ENCODE measurements around the gene GLT6D1. TPM values are rescaled to one million over a fixed set of nuclear protein-coding genes. Genes with fewer than 3 reads are reported as not detected.

Gene GLT6D1
- total RNA-seq, 1 experiment from 2014 or later, result not detected

GRCh38 chr9:135608294-135608998 lies 30.9 kb downstream of the GLT6D1 start:
- H3K27ac ChIP-seq, result no peak overlapping the region
- no peaks in the 10 kb centered on the region for H3K36me3 ChIP-seq (ENCODE audit: low read depth)
- H3K9me2 ChIP-seq (ENCODE audit: insufficient read depth), result no peaks in the 10 kb centered on the region
- ChIA-PET CTCF (no interaction called here), POLR2A (ENCODE audit: unreplicated experiment) (no interaction called here)
- no peak for DNase-seq
- intact Hi-C loops (cut with micrococcal nuclease; ENCODE audit: unreplicated experiment), result no loop called here
- H3K27me3 ChIP-seq (ENCODE audit: insufficient read depth, low read depth), result peaks cover 58% of the 10 kb centered on the region
- no peaks in the 10 kb centered on the region for H3K79me2 ChIP-seq (ENCODE audit: low read depth)
- H3K9me3 ChIP-seq (ENCODE audit: insufficient read depth, low read depth), result no peaks in the 10 kb centered on the region
- BruUV-seq (replicated peaks), result no TSS peak
- H2AFZ ChIP-seq, result no peak overlapping the region
- no peak for TF ChIP-seq EZH2 (IDR thresholded peaks at IDR 0.05; ENCODE audit: low read depth)
- no peaks in the 10 kb centered on the region for H3K4me1 ChIP-seq (replicated peaks; ENCODE audit: insufficient read depth)
- H4K20me1 ChIP-seq (ENCODE audit: insufficient read depth), result no peaks in the 10 kb centered on the region
- H3K4me2 ChIP-seq, result no peak overlapping the region
- H3K4me3 ChIP-seq, result no peak overlapping the region
- H3F3A ChIP-seq (ENCODE audit: insufficient read depth, low read depth), result no peaks in the 10 kb centered on the region

GRCh38 chr9:135607401-135608293 lies 31.7 kb downstream of the GLT6D1 start:
- Histone ChIP-seq H3K27ac (no peak overlapping the region), H3K4me1 (replicated peaks; ENCODE audit: insufficient read depth) (no peaks in the 10 kb centered on the region), H3F3A (ENCODE audit: insufficient read depth, low read depth) (no peaks in the 10 kb centered on the region), H2AFZ (no peak overlapping the region), H4K20me1 (ENCODE audit: insufficient read depth) (no peaks in the 10 kb centered on the region), H3K36me3 (ENCODE audit: low read depth) (no peaks in the 10 kb centered on the region), H3K9me2 (ENCODE audit: insufficient read depth) (no peaks in the 10 kb centered on the region), H3K27me3 (ENCODE audit: insufficient read depth, low read depth) (peaks cover 50% of the 10 kb centered on the region), H3K4me2 (no peak overlapping the region), H3K79me2 (ENCODE audit: low read depth) (no peaks in the 10 kb centered on the region), H3K9me3 (ENCODE audit: insufficient read depth, low read depth) (no peaks in the 10 kb centered on the region), H3K4me3 (no peak overlapping the region)
- ChIA-PET CTCF (no interaction called here), POLR2A (ENCODE audit: unreplicated experiment) (no interaction called here)
- no peak for DNase-seq
- TF ChIP-seq CTCF (conservative IDR thresholded peaks at IDR 0.05), result no peak
- BruUV-seq (replicated peaks), result no TSS peak
- intact Hi-C loops (cut with micrococcal nuclease; ENCODE audit: unreplicated experiment), result no loop called here

GRCh38 chr9:135606885-135607259 lies 32.5 kb downstream of the GLT6D1 start:
- H2AFZ ChIP-seq, result no peak overlapping the region
- H4K20me1 ChIP-seq (ENCODE audit: insufficient read depth), result no peaks in the 10 kb centered on the region
- H3K36me3 ChIP-seq (ENCODE audit: low read depth), result no peaks in the 10 kb centered on the region
- ChIA-PET CTCF (no interaction called here), POLR2A (ENCODE audit: unreplicated experiment) (no interaction called here)
- H3K27me3 ChIP-seq (ENCODE audit: insufficient read depth, low read depth), result peaks cover 50% of the 10 kb centered on the region
- H3K9me3 ChIP-seq (ENCODE audit: insufficient read depth, low read depth), result no peaks in the 10 kb centered on the region
- H3K4me3 ChIP-seq, result no peak overlapping the region
- no peaks in the 10 kb centered on the region for H3F3A ChIP-seq (ENCODE audit: insufficient read depth, low read depth)
- intact Hi-C loops (cut with micrococcal nuclease; ENCODE audit: unreplicated experiment), result no loop called here
- TF ChIP-seq CTCF (conservative IDR thresholded peaks at IDR 0.05), result no peak
- TF ChIP-seq EZH2 (IDR thresholded peaks at IDR 0.05; ENCODE audit: low read depth), result no peak
- no peak overlapping the region for H3K4me2 ChIP-seq
- no peak overlapping the region for H3K27ac ChIP-seq
- no peaks in the 10 kb centered on the region for H3K79me2 ChIP-seq (ENCODE audit: low read depth)
- no peak for DNase-seq
- no peaks in the 10 kb centered on the region for H3K9me2 ChIP-seq (ENCODE audit: insufficient read depth)
- H3K4me1 ChIP-seq (replicated peaks; ENCODE audit: insufficient read depth), result no peaks in the 10 kb centered on the region
- no TSS peak for BruUV-seq (replicated peaks)

Measured in PC-9 (cell line).